ENCODE measurements around the gene RYR3. TPM values are rescaled to one million over a fixed set of nuclear protein-coding genes. Genes with fewer than 3 reads are reported as not detected.

The RYR3 gene
- total and polyA plus RNA-seq, 2 of the 13 experiments (the other 11 are each of a cell fraction or from before 2014, with no cell fraction given), result not detected

DNA sequence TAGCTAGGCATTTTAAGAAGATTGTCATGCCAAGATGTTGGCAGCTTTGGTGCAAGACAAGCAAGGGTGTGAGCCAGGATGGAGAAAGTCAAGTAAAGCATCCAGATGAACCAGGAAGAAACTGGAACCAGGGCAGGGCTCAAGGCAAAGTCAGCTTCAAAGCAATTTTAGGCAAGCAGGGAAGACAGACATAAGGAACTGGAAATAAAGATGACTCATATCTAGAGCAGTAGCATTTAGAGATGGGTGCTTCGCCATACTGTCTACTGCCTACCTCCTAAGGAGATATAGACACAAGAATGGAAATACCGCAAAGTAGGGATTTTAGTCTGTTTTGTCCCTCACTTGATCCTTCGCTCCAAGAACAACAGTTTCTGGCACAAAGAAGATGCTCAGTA lies 59.9 kb downstream of the RYR3 start (continued):
- TF ChIP-seq, protein P1, sequence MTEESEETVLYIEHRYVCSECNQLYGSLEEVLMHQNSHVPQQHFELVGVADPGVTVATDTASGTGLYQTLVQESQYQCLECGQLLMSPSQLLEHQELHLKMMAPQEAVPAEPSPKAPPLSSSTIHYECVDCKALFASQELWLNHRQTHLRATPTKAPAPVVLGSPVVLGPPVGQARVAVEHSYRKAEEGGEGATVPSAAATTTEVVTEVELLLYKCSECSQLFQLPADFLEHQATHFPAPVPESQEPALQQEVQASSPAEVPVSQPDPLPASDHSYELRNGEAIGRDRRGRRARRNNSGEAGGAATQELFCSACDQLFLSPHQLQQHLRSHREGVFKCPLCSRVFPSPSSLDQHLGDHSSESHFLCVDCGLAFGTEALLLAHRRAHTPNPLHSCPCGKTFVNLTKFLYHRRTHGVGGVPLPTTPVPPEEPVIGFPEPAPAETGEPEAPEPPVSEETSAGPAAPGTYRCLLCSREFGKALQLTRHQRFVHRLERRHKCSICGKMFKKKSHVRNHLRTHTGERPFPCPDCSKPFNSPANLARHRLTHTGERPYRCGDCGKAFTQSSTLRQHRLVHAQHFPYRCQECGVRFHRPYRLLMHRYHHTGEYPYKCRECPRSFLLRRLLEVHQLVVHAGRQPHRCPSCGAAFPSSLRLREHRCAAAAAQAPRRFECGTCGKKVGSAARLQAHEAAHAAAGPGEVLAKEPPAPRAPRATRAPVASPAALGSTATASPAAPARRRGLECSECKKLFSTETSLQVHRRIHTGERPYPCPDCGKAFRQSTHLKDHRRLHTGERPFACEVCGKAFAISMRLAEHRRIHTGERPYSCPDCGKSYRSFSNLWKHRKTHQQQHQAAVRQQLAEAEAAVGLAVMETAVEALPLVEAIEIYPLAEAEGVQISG (CRISPR knock-in tag; IDR thresholded peaks at IDR 0.05), result no peak
- TF ChIP-seq, protein P2, sequence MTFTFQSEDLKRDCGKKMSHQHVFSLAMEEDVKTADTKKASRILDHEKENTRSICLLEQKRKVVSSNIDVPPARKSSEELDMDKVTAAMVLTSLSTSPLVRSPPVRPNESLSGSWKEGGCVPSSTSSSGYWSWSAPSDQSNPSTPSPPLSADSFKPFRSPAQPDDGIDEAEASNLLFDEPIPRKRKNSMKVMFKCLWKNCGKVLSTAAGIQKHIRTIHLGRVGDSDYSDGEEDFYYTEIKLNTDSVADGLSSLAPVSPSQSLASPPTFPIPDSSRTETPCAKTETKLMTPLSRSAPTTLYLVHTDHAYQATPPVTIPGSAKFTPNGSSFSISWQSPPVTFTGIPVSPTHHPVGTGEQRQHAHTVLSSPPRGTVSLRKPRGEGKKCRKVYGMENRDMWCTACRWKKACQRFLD (CRISPR knock-in tag; IDR thresholded peaks at IDR 0.05; ENCODE audit: borderline replicate concordance), result no peak
- TF ChIP-seq ZBTB7B (CRISPR knock-in tag; IDR thresholded peaks at IDR 0.05) (no peak), ZNF746 (CRISPR knock-in tag; IDR thresholded peaks at IDR 0.05) (no peak), ZNF572 (CRISPR knock-in tag; IDR thresholded peaks at IDR 0.05) (no peak)

DNA sequence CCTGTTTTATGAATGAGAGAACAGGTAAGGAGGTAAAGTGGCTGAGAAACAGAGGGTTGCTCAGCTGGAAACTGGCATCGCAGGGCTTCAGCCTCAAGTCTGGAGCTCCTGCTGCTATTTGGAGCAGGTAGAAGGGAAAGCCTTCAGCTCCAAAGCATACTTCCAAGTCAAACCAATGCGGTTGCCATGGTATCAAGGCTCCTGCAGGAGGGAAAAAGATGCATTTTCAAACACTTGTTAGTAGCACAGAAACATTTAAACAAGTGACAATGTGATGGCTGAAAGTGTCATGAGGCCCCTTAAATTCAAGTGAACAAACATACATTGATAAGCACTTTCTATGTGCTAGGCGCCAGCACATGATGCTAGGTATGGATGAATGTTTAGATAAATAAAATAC lies 60.4 kb downstream of the RYR3 start:
- Histone ChIP-seq H3K27me3 (ENCODE audit: control insufficient read depth in 1 of 2, insufficient read depth in 2 of 2, low read length in 2 of 2) (no peaks in the 10 kb centered on the region; a peak in 1 of 5 replicates), H3K4me2 (ENCODE audit: low read depth, low read length) (no peak overlapping the region), H3K4me1 (ENCODE audit: insufficient read depth, low read length) (no peaks in the 10 kb centered on the region), H3K27ac (ENCODE audit: extremely low read length, insufficient read depth, low read length) (no peak overlapping the region), H3K9ac (ENCODE audit: insufficient read depth, low read depth, low read length) (no peak overlapping the region), H3K4me3 (replicated peaks in 1 of 3; ENCODE audit: insufficient read depth in 1 of 3, low read depth in 2 of 3, low read length in 3 of 3) (no peak overlapping the region), H3K9me3 (ENCODE audit: low read length) (no peaks in the 10 kb centered on the region), H3K79me2 (ENCODE audit: insufficient read depth, low read length) (no peaks in the 10 kb centered on the region), H2AFZ (ENCODE audit: low read length) (no peak overlapping the region), H4K20me1 (ENCODE audit: insufficient read depth, low read length) (no peaks in the 10 kb centered on the region), H3K36me3 (replicated peaks in 1 of 2; ENCODE audit: control insufficient read depth in 1 of 2, insufficient read depth in 2 of 2, low read length in 2 of 2) (no peaks in the 10 kb centered on the region)
- DNase-seq (ENCODE audit: low spot score) (no peak), FAIRE-seq (no peak), ATAC-seq (no peak)
- ChIA-PET POLR2A (no interaction called here), CTCF (ENCODE audit: low intra/inter-chr PET ratio, low total read pairs) (no interaction called here)
- intact Hi-C loops (cut with micrococcal nuclease; ENCODE audit: unreplicated experiment) (no loop called here), in situ Hi-C loops (cut with HindIII; ENCODE audit: extremely low pct_ligation_motif_present, low pct_unique_long_range_greater_than_20kb) (no loop called here)
- 20% methylated on average over 3 of the region's 3 CpGs for WGBS (ENCODE audit: low lambda C conversion rate)
- no TSS peak for BruUV-seq (replicated peaks)
- TF ChIP-seq CBFB (CRISPR knock-in tag; IDR thresholded peaks at IDR 0.05) (no peak), HNF4G (IDR thresholded peaks at IDR 0.05; ENCODE audit: borderline replicate concordance, low read depth, low read length) (no peak), HNF4G (CRISPR knock-in tag; IDR thresholded peaks at IDR 0.05; ENCODE audit: borderline replicate concordance, low read depth) (no peak), ZNF556 (CRISPR knock-in tag; IDR thresholded peaks at IDR 0.05; ENCODE audit: borderline replicate concordance) (no peak), HNF4A (CRISPR knock-in tag; IDR thresholded peaks at IDR 0.05) (no peak), ZNF432 (CRISPR knock-in tag; IDR thresholded peaks at IDR 0.05; ENCODE audit: borderline replicate concordance) (no peak), POLR2AphosphoS5 (IDR thresholded peaks at IDR 0.05; ENCODE audit: low read depth, low read length) (no peak), PRPF4 (IDR thresholded peaks at IDR 0.05; ENCODE audit: low read depth, low read length, poor library complexity, severe bottlenecking) (no peak), HNRNPUL1 (IDR thresholded peaks at IDR 0.05; ENCODE audit: low read depth, low read length) (no peak)
- TF ChIP-seq, protein P3, sequence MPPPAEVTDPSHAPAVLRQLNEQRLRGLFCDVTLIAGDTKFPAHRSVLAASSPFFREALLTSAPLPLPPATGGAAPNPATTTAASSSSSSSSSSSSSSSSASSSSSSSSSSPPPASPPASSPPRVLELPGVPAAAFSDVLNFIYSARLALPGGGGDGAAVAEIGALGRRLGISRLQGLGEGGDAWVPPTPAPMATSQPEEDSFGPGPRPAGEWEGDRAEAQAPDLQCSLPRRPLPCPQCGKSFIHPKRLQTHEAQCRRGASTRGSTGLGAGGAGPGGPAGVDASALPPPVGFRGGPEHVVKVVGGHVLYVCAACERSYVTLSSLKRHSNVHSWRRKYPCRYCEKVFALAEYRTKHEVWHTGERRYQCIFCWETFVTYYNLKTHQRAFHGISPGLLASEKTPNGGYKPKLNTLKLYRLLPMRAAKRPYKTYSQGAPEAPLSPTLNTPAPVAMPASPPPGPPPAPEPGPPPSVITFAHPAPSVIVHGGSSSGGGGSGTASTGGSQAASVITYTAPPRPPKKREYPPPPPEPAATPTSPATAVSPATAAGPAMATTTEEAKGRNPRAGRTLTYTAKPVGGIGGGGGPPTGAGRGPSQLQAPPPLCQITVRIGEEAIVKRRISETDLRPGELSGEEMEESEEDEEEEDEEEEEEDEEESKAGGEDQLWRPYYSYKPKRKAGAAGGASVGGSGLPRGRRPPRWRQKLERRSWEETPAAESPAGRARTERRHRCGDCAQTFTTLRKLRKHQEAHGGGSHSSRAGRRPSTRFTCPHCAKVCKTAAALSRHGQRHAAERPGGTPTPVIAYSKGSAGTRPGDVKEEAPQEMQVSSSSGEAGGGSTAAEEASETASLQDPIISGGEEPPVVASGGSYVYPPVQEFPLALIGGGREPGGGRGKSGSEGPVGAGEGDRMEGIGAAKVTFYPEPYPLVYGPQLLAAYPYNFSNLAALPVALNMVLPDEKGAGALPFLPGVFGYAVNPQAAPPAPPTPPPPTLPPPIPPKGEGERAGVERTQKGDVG (CRISPR knock-in tag; IDR thresholded peaks at IDR 0.05; ENCODE audit: borderline replicate concordance), result no peak

Data from HepG2 (cell line).